ENCODE results near the gene SPAG5.

The SPAG5 gene

GRCh38 chr17:28575126-28575795 is 23.6 kb downstream of the SPAG5 start:
- H3K4me3 ChIP-seq (ENCODE audit: low read depth, low read length) = no peak overlapping the region
- TF ChIP-seq CTCF (IDR thresholded peaks at IDR 0.05; ENCODE audit: low read depth, low read length) = no peak

GRCh38 chr17:28574526-28574925 is 24.3 kb downstream of the SPAG5 start:
- no peak overlapping the region for H3K4me3 ChIP-seq (ENCODE audit: low read depth, low read length)
- no peak for TF ChIP-seq CTCF (IDR thresholded peaks at IDR 0.05; ENCODE audit: low read depth, low read length)

GRCh38 chr17:28573966-28574480 is 24.8 kb downstream of the SPAG5 start:
- no peak overlapping the region for H3K4me3 ChIP-seq (ENCODE audit: low read depth, low read length)
- TF ChIP-seq CTCF (IDR thresholded peaks at IDR 0.05; ENCODE audit: low read depth, low read length) = no peak

GRCh38 chr17:28573521-28573920 is 25.3 kb downstream of the SPAG5 start:
- TF ChIP-seq CTCF (IDR thresholded peaks at IDR 0.05; ENCODE audit: low read depth, low read length) = no peak

GRCh38 chr17:28573040-28573380 is 25.8 kb downstream of the SPAG5 start:
- no peak overlapping the region for H3K4me3 ChIP-seq (ENCODE audit: low read depth, low read length)
- TF ChIP-seq CTCF (IDR thresholded peaks at IDR 0.05; ENCODE audit: low read depth, low read length) = no peak

More at GRCh38 chr17:28573521-28573920, 25.3 kb downstream of the SPAG5 start:
- no peak overlapping the region for H3K4me3 ChIP-seq (ENCODE audit: low read depth, low read length)

- H3K4me3 ChIP-seq (ENCODE audit: low read depth, low read length) = no peak overlapping the region; the same call in 1 of the 2 replicates
Observed at GRCh38 chr17:28572259-28573039, 26.4 kb downstream of the SPAG5 start.

More at GRCh38 chr17:28572259-28573039, 26.4 kb downstream of the SPAG5 start:
- TF ChIP-seq CTCF (IDR thresholded peaks at IDR 0.05; ENCODE audit: low read depth, low read length) = no peak
